Keratinocyte (primary cell): ENCODE results near the gene NFASC. TPM values are rescaled to one million over a fixed set of nuclear protein-coding genes. Genes with fewer than 3 reads are reported as not detected.

Experiments
- DNase-seq: peaks from one replicate; pipeline ENCODE4 v3.0.0-alpha.2; 2011; ENCODE audit warnings: low read depth, missing footprints, low spot score
- FAIRE-seq: peaks from 2 replicates; lab custom pipeline; 2011; peaks lifted over from hg19 to GRCh38; lab: Jason Lieb, UNC
- H2AFZ ChIP-seq: 2 replicates; pipeline ENCODE4 v1.6.0; 2012; ENCODE audit warnings: low read length, control low read depth, inconsistent platforms; ENCODE audit not compliant: control insufficient read depth
- H3K27ac ChIP-seq: 2 replicates; pipeline ENCODE4 v1.5.1; 2011; ENCODE audit warnings: low read length; ENCODE audit not compliant: control insufficient read depth, insufficient read depth
- H3K27me3 ChIP-seq: 3 replicates; pipeline ENCODE4 v1.6.0; 2011; ENCODE audit warnings: low read length; ENCODE audit not compliant: control insufficient read depth, insufficient read depth; ENCODE audit errors: extremely low read depth
- H3K36me3 ChIP-seq, 2 experiments: 2 replicates in 1 of 2; 3 replicates in 1 of 2; pipeline ENCODE4 v1.5.1; 2011; ENCODE audit warnings: low read length in 2 of 2, mild to moderate bottlenecking in 1 of 2; ENCODE audit not compliant: control insufficient read depth in 2 of 2, insufficient read depth in 2 of 2; ENCODE audit errors: extremely low read depth in 1 of 2
- H3K4me1 ChIP-seq: 3 replicates; pipeline ENCODE4 v1.5.1; 2011; ENCODE audit warnings: low read length; ENCODE audit not compliant: control insufficient read depth, insufficient read depth; ENCODE audit errors: extremely low read depth
- H3K4me2 ChIP-seq: 3 replicates; pipeline ENCODE4 v1.6.0; 2011; ENCODE audit warnings: low read depth, low read length; ENCODE audit not compliant: control insufficient read depth, insufficient read depth; ENCODE audit errors: extremely low read depth
- H3K4me3 ChIP-seq, 3 experiments: fragments of 200-600 bp in 1 of 3; sonication (generic) in 1 of 3; 2 replicates in 2 of 3; 3 replicates in 1 of 3; pipeline ENCODE4 v1.5.1; 2011 to 2016; ENCODE audit warnings: low read length in 3 of 3, mild to moderate bottlenecking in 3 of 3, control low read depth in 2 of 3, inconsistent platforms in 1 of 3, low read depth in 1 of 3, mixed read lengths in 1 of 3, mixed run types in 1 of 3, moderate library complexity in 1 of 3; ENCODE audit not compliant: control insufficient read depth in 2 of 3, insufficient read depth in 2 of 3; ENCODE audit errors: extremely low read depth in 1 of 3
- H3K79me2 ChIP-seq: 2 replicates; pipeline ENCODE4 v1.6.0; 2012; ENCODE audit warnings: low read length; ENCODE audit not compliant: control insufficient read depth, insufficient read depth
- H3K9ac ChIP-seq: 3 replicates; pipeline ENCODE4 v1.6.0; 2011; ENCODE audit warnings: low read length; ENCODE audit not compliant: control insufficient read depth, insufficient read depth; ENCODE audit errors: extremely low read depth
- H3K9me1 ChIP-seq: 3 replicates; pipeline ENCODE4 v1.6.0; 2011; ENCODE audit warnings: low read length; ENCODE audit not compliant: control insufficient read depth, insufficient read depth; ENCODE audit errors: extremely low read depth
- H3K9me3 ChIP-seq: 2 replicates; pipeline ENCODE4 v1.5.1; 2012; ENCODE audit warnings: low read depth, low read length; ENCODE audit not compliant: control insufficient read depth
- H4K20me1 ChIP-seq: 3 replicates; pipeline ENCODE4 v1.6.0; 2011; ENCODE audit warnings: low read length; ENCODE audit not compliant: control insufficient read depth, insufficient read depth; ENCODE audit errors: extremely low read depth
- EZH2 ChIP-seq: IDR thresholded peaks from one replicate; pipeline ENCODE4 v1.6.1; 2012; ENCODE audit warnings: inconsistent platforms, mild to moderate bottlenecking, low read length, moderate library complexity
- dilution Hi-C: fragments of 300-500 bp; cut with MboI; formaldehyde crosslinking; loops from one replicate; pipeline ENCODE4 v1.7.0; 2020; ENCODE audit warnings: low sequenced_read_pairs; ENCODE audit not compliant: extremely low pct_ligation_motif_present
- polyA plus RNA-seq, 5 experiments: library from polyadenylated mRNA; depleted of rRNA in 3 of 5; stranded (reverse) in 3 of 5; stranded (forward) in 1 of 5; unstranded in 1 of 5; fragments of >200 nt; gene quantifications; 1 replicate in 1 of 5; 2 replicates in 3 of 5; 3 replicates in 1 of 5; pipeline versions ENCODE4 v1.2.1 to v1.2.3, GENCODE V29; 2011 to 2012; ENCODE audit warnings: missing spikeins in 2 of 5, low read depth in 1 of 5, low replicate concordance in 1 of 5
- TF ChIP-seq, protein P1 (sequence below), 3 experiments: IDR thresholded peaks in 1 of 3; conservative IDR thresholded peaks in 1 of 3; optimal IDR thresholded peaks in 1 of 3; 2 replicates in 2 of 3; 3 replicates in 1 of 3; pipeline versions ENCODE3 to v1.5.1; 2011; ENCODE audit warnings: low read length in 3 of 3, mild to moderate bottlenecking in 3 of 3, moderate library complexity in 2 of 3, control low read depth in 1 of 3, inconsistent platforms in 1 of 3; ENCODE audit not compliant: insufficient read depth in 2 of 3; ENCODE audit errors: extremely low read depth in 1 of 3

NFASC gene
- polyA plus RNA-seq, 1 donor (not counting 4 experiments of a cell fraction or from before 2014, with no cell fraction given), result 4.3 TPM

DNA sequence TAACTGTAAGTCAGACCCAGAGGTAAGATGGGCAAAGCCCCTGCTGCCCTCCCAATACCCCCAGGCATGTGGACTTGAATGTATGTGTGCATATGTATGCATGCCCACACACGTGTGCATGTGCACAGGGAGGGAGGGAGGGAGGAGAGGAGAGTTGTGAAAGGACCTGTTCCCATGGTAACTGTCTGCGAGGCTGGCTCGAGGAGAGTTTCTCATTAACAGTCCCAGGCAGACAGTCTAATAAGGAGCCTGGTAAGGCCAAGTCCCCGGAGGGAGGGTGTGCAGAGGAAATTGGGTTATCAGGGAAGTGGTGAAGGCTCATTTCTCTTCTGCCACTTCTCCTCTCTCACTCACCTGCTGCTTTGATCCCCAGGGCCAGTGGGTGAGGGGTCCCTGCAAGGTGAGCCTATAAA is 74.9 kb downstream of the NFASC start:
- no peaks in the 10 kb centered on the region for H3K9me1 ChIP-seq
- DNase-seq (no peak), FAIRE-seq (no peak)
- dilution Hi-C loops, result no loop called here
- H3K36me3 ChIP-seq, result no peaks in the 10 kb centered on the region
- H3K79me2 ChIP-seq, result no peaks in the 10 kb centered on the region
- no peak overlapping the region for H3K27ac ChIP-seq
- H3K4me2 ChIP-seq, result no peak overlapping the region
- H3K27me3 ChIP-seq, result no peaks in the 10 kb centered on the region
- TF ChIP-seq, protein P1, sequence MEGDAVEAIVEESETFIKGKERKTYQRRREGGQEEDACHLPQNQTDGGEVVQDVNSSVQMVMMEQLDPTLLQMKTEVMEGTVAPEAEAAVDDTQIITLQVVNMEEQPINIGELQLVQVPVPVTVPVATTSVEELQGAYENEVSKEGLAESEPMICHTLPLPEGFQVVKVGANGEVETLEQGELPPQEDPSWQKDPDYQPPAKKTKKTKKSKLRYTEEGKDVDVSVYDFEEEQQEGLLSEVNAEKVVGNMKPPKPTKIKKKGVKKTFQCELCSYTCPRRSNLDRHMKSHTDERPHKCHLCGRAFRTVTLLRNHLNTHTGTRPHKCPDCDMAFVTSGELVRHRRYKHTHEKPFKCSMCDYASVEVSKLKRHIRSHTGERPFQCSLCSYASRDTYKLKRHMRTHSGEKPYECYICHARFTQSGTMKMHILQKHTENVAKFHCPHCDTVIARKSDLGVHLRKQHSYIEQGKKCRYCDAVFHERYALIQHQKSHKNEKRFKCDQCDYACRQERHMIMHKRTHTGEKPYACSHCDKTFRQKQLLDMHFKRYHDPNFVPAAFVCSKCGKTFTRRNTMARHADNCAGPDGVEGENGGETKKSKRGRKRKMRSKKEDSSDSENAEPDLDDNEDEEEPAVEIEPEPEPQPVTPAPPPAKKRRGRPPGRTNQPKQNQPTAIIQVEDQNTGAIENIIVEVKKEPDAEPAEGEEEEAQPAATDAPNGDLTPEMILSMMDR (optimal IDR thresholded peaks at IDR 0.05 in 1 of 3, IDR thresholded peaks at IDR 0.05 in 1 of 3, conservative IDR thresholded peaks at IDR 0.05 in 1 of 3; ENCODE audit: extremely low read depth in 1 of 3, insufficient read depth in 2 of 3, low read length in 3 of 3), result no peak
- no peak for TF ChIP-seq EZH2
- no peak overlapping the region for H3K4me3 ChIP-seq
- no peak overlapping the region for H2AFZ ChIP-seq
- no peak overlapping the region for H3K9ac ChIP-seq
- H4K20me1 ChIP-seq, result no peaks in the 10 kb centered on the region
- no peaks in the 10 kb centered on the region for H3K9me3 ChIP-seq
- H3K4me1 ChIP-seq, result peaks cover 8% of the 10 kb centered on the region

DNA sequence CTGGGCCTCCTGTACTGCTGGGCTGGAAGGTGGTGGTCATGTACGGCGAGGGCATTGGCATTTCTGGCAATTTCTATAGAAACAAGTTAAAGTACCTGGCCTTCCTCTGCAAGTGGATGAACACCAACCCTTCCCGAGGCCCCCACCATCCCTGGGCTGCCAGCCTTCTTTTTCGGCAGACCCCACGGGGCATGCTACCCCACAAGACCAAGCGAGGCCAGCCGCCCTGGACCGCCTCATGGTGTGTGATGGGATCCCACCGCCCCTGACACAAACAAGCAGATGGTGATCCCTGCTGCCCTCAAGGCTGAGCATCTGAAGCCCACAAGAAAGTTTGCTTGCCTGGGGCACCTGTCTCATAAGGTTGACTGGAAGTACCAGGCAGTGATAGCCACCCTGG is 76.0 kb downstream of the NFASC start:
- DNase-seq (no peak), FAIRE-seq (no peak)
- Histone ChIP-seq H3K4me1 (peaks cover under 1% of the 10 kb centered on the region), H3K27me3 (no peaks in the 10 kb centered on the region), H3K36me3 (no peaks in the 10 kb centered on the region), H4K20me1 (no peaks in the 10 kb centered on the region), H3K79me2 (no peaks in the 10 kb centered on the region), H3K9ac (no peak overlapping the region), H2AFZ (no peak overlapping the region), H3K4me2 (no peak overlapping the region), H3K9me1 (no peaks in the 10 kb centered on the region), H3K27ac (no peak overlapping the region), H3K9me3 (no peaks in the 10 kb centered on the region), H3K4me3 (no peak overlapping the region)
- dilution Hi-C loops, result no loop called here
- no peak for TF ChIP-seq EZH2
- TF ChIP-seq, protein P1 (optimal IDR thresholded peaks at IDR 0.05 in 1 of 3, IDR thresholded peaks at IDR 0.05 in 1 of 3, conservative IDR thresholded peaks at IDR 0.05 in 1 of 3; ENCODE audit: extremely low read depth in 1 of 3, insufficient read depth in 2 of 3, low read length in 3 of 3), result no peak
